GM12891 (cell line): ENCODE results near the gene MTHFS.

Source experiments
- POLR2A ChIP-seq: IDR thresholded peaks from 2 replicates; pipeline ENCODE4 v1.6.1; 2011; ENCODE audit warnings: low read depth, low read length, control low read depth
- POLR2AphosphoS5 ChIP-seq: IDR thresholded peaks from 2 replicates; pipeline ENCODE4 v1.6.1; 2011; ENCODE audit warnings: low read depth, low read length, control low read depth

DNA sequence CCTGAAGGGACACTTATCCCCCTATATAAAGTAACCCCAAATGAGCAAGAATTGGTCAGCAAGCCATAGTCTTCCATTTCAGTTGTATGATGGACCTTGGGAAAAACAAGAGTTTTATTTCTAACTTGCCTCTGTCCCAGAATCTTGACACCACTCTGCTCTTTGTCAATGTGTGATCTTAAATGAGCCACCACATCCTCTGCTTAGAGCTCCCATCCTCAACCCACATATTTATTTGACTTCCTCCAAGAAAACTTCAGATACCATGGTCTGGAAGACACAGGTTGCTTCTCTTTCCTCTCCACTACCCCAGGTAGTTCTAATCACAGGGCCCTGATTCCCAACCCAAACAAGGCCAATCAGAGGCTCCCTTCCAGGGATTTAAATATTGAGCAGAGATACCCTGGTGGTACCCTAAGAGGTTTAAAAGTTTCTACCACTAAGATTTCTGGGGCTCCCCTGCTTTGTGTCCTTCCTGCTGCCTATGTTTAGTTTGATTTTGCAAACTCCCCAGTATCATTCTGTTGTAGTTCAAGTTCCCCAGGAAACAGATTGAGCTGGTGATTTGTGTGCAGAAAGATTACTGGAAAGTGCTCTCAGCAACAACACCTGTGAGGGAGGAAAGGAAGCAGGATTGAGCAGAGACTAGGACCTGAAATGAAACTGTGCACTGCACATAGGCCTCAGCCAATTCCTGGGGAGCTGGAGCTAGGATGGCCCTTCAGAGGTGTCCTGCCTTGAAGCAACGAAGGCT is 64.3 kb downstream of the MTHFS start:
- TF ChIP-seq POLR2AphosphoS5, result no peak
- TF ChIP-seq POLR2A, result no peak
